Posterior vena cava (tissue), 2 donors: ENCODE data around the gene EFNA5. TPM values are rescaled to one million over a fixed set of nuclear protein-coding genes. Genes with fewer than 3 reads are reported as not detected.

Experiments used
- DNase-seq: peaks from one replicate; pipeline ENCODE4 v3.0.0-alpha.2; 2020; ENCODE audit warnings: low spot score
- intact Hi-C, 2 donors: fragments of 100-400 bp; cut with DNase I; formaldehyde crosslinking; loops; one replicate each; pipeline versions ENCODE4 v1.14.1 to v1.14.2; 2022 to 2023
- total RNA-seq, 2 donors: library from RNA; stranded (reverse); fragmentation: NEBNext Ultra II Directional; extraction: Animal tissue kit (Norgen Biotek cat#: 25700); gene quantifications; one replicate each; pipeline ENCODE4 v1.2.1, GENCODE V29; 2021
- donor health status: DM: yes; HTN: yes; CAD: no.
- donor health status: DM: yes; HTN: yes; CAD: no.

EFNA5 gene
- total RNA-seq, 2 donors from 2014 or later = 4.2 to 10.2 TPM

- intact Hi-C loops = no loop called here
These were observed 89.6 kb downstream of the EFNA5 start for GRCh38 chr5:107580889-107581820.

GRCh38 chr5:107578051-107578635, 92.6 kb downstream of the EFNA5 start:
- DNase-seq = no peak
- intact Hi-C loops = no loop called here

More at GRCh38 chr5:107580889-107581820, 89.6 kb downstream of the EFNA5 start:
- DNase-seq = no peak

- intact Hi-C loops = no loop called here
- DNase-seq = no peak
These were observed 93.3 kb downstream of the EFNA5 start for GRCh38 chr5:107577394-107577950.

GRCh38 chr5:107576736-107577393, 93.9 kb downstream of the EFNA5 start:
- DNase-seq = no peak
- intact Hi-C loops = no loop called here

- DNase-seq = no peak
- intact Hi-C loops = no loop called here
These were observed 94.6 kb downstream of the EFNA5 start for GRCh38 chr5:107576155-107576554.

- intact Hi-C loops = no loop called here
- DNase-seq = no peak
These were observed 96.5 kb downstream of the EFNA5 start for GRCh38 chr5:107574287-107574686.

GRCh38 chr5:107572715-107573368, 97.9 kb downstream of the EFNA5 start:
- intact Hi-C loops = no loop called here
- no peak for DNase-seq

- intact Hi-C loops = no loop called here
- peak; percentile 98 for DNase-seq
These were observed 98.9 kb downstream of the EFNA5 start for GRCh38 chr5:107571621-107572536.

- intact Hi-C loops = no loop called here
- no peak for DNase-seq
These were observed 99.8 kb downstream of the EFNA5 start for GRCh38 chr5:107570805-107571531.

GRCh38 chr5:107570181-107570580, 100.6 kb downstream of the EFNA5 start:
- intact Hi-C loops = no loop called here
- DNase-seq = no peak

- DNase-seq = no peak
- intact Hi-C loops = no loop called here
These were observed 102.7 kb downstream of the EFNA5 start for GRCh38 chr5:107567901-107568671.

GRCh38 chr5:107566986-107567385, 103.8 kb downstream of the EFNA5 start:
- no peak for DNase-seq
- intact Hi-C loops = no loop called here

GRCh38 chr5:107565791-107566767, 104.7 kb downstream of the EFNA5 start:
- DNase-seq = no peak
- intact Hi-C loops = no loop called here

GRCh38 chr5:107564931-107565372, 105.8 kb downstream of the EFNA5 start:
- intact Hi-C loops = no loop called here
- DNase-seq = no peak

- intact Hi-C loops = no loop called here
- no peak for DNase-seq
These were observed 106.7 kb downstream of the EFNA5 start for GRCh38 chr5:107563959-107564544.
